Measurements from ENCODE around the gene OLFML1.

Gene OLFML1

DNA sequence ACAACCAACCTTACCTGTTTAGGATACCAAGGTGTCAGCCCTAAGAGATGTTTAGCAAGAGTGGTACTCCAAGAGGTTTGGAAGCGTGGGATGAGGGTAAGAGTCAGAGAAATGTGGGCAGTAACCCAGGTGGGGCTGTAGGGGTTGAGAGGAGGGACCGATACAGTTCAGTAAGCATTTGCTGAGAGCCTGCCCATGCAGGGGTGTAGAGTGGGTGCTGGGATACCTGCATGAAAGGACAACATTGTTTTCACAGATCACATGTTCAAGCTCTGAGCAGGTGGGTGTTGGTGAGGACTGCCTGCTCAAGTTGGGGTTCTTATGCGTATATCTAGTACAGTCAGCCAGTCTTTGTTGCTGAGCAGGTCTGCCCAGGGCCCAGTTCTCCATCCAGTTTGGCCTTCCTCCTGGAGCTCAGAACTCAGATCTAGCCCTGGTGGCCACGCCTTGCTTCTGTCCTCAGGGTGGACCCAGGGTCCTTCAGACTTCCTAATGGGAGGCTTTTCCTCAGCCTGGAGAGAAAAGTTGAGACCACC lies 43.3 kb downstream of the OLFML1 start:
- H3K9me3 ChIP-seq (ENCODE audit: control insufficient read depth, low read length): no peaks in the 10 kb centered on the region
- WGBS, 2 experiments: 93 to 94% methylated on average over 4 of the region's 4 CpGs
- H3K36me3 ChIP-seq (ENCODE audit: control insufficient read depth, insufficient read depth, low read length): no peaks in the 10 kb centered on the region

DNA sequence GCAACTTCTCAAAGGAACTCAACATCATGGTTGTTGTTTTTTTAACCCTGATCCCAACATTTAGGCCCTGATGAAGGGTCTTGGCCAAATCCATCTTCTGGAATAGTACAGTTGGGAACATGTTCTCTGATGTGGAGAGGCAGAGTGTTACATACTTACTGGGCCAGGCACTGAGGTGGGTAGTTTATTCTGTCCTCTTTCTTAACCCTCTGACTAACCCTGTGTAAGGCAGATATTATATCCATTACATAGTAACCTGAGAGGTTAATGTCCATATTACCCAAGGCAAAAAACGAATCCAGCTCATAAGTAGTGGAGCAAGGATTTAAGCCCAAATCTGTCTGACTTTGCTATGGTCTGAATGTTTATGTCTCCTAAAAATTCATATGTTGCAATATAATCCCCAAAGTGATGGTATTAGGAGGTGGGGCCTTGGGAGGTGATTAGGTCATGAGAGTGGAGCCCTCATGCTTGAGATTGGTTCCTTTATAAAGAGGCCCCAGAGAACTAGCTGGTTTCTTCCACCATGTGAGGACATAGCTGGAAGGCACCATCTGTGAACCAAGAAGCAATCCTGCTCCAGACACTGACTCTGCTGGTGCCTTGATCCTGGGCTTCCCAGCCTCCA lies 44.8 kb downstream of the OLFML1 start:
- 86 to 100% methylated on average over 1 of the region's 1 CpG for WGBS, 2 experiments
- Histone ChIP-seq H3K27ac (ENCODE audit: insufficient read depth, low read depth, low read length, poor library complexity, severe bottlenecking) (no peak overlapping the region), H3K36me3 (ENCODE audit: control insufficient read depth, insufficient read depth, low read length) (no peaks in the 10 kb centered on the region), H3K27me3 (ENCODE audit: control insufficient read depth, insufficient read depth, low read length, poor library complexity, severe bottlenecking) (no peaks in the 10 kb centered on the region), H3K4me1 (ENCODE audit: control insufficient read depth, insufficient read depth, low read length) (no peaks in the 10 kb centered on the region), H3K9me3 (ENCODE audit: control insufficient read depth, low read length) (no peaks in the 10 kb centered on the region), H3K4me3 (ENCODE audit: insufficient read depth, low read depth, low read length) (no peak overlapping the region)

More for the DNA sequence above, 43.3 kb downstream of the OLFML1 start:
- no peaks in the 10 kb centered on the region for H3K27me3 ChIP-seq (ENCODE audit: control insufficient read depth, insufficient read depth, low read length, poor library complexity, severe bottlenecking)
- no peak overlapping the region for H3K4me3 ChIP-seq (ENCODE audit: insufficient read depth, low read depth, low read length)
- H3K27ac ChIP-seq (ENCODE audit: insufficient read depth, low read depth, low read length, poor library complexity, severe bottlenecking): no peak overlapping the region
- H3K4me1 ChIP-seq (ENCODE audit: control insufficient read depth, insufficient read depth, low read length): no peaks in the 10 kb centered on the region

DNA sequence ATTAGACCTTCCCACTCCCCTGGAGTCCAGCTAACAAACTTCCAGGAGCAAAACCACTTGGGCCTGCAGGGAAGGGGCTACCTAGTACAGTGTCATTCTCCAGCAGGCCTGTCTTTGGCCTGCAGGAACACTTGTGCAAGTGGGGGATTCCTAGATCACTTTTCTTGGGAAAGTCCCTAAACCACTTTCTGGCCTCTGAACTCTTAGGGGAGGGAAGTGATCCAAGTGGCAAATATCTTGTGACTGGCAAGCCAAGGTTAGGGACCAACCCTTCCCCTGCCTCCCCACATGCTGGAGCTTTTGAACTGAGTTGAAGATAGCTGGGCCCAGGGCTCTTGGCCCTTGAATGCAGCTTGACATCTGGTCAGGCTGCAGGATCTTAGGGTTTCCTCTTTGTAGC lies 45.7 kb downstream of the OLFML1 start:
- no peaks in the 10 kb centered on the region for H3K4me1 ChIP-seq (ENCODE audit: control insufficient read depth, insufficient read depth, low read length)
- no peak overlapping the region for H3K27ac ChIP-seq (ENCODE audit: insufficient read depth, low read depth, low read length, poor library complexity, severe bottlenecking)
- H3K27me3 ChIP-seq (ENCODE audit: control insufficient read depth, insufficient read depth, low read length, poor library complexity, severe bottlenecking): no peaks in the 10 kb centered on the region
- no peak overlapping the region for H3K4me3 ChIP-seq (ENCODE audit: insufficient read depth, low read depth, low read length)
- no peaks in the 10 kb centered on the region for H3K36me3 ChIP-seq (ENCODE audit: control insufficient read depth, insufficient read depth, low read length)
- no peaks in the 10 kb centered on the region for H3K9me3 ChIP-seq (ENCODE audit: control insufficient read depth, low read length)

DNA sequence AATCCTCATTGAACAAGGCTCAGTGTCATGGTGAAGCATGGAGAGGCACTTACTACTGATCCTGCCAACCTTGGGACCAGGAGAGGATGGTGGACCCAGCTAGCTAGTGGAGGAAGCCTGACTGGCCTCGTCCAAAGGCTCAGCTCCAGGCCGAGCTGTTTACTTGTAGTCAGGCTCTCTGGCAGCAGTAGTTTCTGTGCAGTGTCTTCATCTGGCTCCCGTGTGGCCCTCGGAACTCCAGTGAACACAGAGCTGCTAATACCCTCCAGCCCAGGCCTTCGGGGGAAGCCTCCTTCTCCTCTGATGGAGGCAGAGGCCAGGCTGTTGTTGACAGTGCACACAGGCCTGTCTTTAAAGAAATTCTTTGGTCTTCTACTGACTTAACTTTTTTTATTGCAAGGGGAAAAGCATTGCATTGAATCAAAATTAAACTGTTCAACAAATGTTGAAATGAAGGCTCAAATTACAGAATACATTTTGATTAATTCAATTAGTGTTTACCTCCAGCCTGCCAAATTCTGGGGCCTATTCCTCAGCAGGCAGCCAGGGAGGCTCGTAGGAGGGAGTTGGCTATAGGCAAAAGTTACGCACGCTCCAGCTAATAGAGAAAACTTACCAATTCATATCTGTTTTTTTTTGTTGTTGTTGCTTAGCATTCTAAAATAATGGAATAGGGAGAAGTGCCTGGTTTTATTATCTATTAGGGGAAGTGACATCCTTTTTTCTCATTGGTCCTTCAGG lies 47.3 kb downstream of the OLFML1 start:
- 85 to 86% methylated on average over 8 of the region's 8 CpGs for WGBS, 2 experiments

DNA sequence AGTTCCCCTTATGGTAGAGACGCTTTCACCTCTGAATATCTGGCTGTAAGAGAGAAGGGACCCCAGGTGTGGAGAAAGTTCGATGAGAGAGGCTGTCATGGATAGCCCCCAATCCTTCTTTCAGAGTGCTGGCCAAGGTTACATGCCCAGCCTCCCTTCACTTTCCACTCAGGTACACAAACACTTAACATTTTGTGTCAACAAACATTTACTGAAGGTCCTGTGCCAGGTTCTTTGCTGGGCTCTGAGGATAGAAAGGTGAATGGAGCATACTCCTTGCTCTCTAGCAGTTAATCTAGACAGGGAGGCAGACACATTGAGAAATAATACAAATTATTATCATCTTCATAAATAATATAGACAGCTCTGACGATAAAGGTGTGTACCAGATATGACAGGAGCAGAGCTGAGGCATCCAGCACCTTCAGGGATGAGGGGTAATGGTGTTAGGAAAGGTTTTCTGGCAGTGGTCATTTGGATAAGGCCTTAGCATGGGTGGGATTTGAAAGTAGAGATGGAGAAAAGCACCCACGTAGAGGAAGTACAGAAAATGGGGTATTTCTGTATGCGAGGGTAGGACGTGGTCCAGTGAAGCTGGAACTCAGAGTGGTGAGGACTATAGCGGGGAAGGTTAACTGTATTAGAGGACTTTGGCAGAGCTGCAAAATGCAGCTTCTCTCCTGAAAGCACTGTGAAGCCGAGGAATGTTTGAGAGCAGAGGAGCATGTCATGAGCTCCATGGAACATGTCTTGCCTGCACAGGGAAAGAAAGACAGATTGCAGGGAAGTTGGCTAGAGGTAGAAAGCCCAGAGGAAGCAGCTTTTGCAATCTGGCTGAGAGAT lies 48.1 kb downstream of the OLFML1 start:
- no peaks in the 10 kb centered on the region for H3K4me1 ChIP-seq (ENCODE audit: control insufficient read depth, insufficient read depth, low read length)
- WGBS, 2 experiments: 91 to 96% methylated on average over 8 of the region's 8 CpGs
- H3K27ac ChIP-seq (ENCODE audit: insufficient read depth, low read depth, low read length, poor library complexity, severe bottlenecking): no peak overlapping the region
- H3K9me3 ChIP-seq (ENCODE audit: control insufficient read depth, low read length): no peaks in the 10 kb centered on the region
- H3K4me3 ChIP-seq (ENCODE audit: insufficient read depth, low read depth, low read length): no peak overlapping the region
- no peaks in the 10 kb centered on the region for H3K36me3 ChIP-seq (ENCODE audit: control insufficient read depth, insufficient read depth, low read length)
- no peaks in the 10 kb centered on the region for H3K27me3 ChIP-seq (ENCODE audit: control insufficient read depth, insufficient read depth, low read length, poor library complexity, severe bottlenecking)

More for the DNA sequence above, 47.3 kb downstream of the OLFML1 start:
- no peaks in the 10 kb centered on the region for H3K4me1 ChIP-seq (ENCODE audit: control insufficient read depth, insufficient read depth, low read length)
- H3K27ac ChIP-seq (ENCODE audit: insufficient read depth, low read depth, low read length, poor library complexity, severe bottlenecking): no peak overlapping the region
- H3K27me3 ChIP-seq (ENCODE audit: control insufficient read depth, insufficient read depth, low read length, poor library complexity, severe bottlenecking): no peaks in the 10 kb centered on the region
- H3K9me3 ChIP-seq (ENCODE audit: control insufficient read depth, low read length): no peaks in the 10 kb centered on the region
- H3K4me3 ChIP-seq (ENCODE audit: insufficient read depth, low read depth, low read length): no peak overlapping the region
- H3K36me3 ChIP-seq (ENCODE audit: control insufficient read depth, insufficient read depth, low read length): no peaks in the 10 kb centered on the region

DNA sequence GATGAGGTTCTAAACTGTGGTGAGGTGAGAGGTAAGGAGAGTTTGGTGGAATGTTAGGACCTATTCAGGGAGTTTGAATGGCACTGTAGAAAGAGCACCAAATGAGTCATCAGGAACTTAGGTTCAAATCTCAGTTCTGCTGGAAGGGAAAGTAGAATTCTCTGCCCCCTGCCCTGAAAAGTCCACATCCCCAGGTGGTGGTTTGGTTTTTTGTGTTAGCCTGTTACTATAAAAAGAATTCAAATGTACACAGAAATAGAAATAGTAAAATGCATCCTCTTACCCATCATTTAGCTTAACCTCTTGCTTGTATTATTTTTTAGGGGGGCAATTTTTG lies 48.7 kb downstream of the OLFML1 start:
- Histone ChIP-seq H3K27ac (ENCODE audit: insufficient read depth, low read depth, low read length, poor library complexity, severe bottlenecking) (no peak overlapping the region), H3K9me3 (ENCODE audit: control insufficient read depth, low read length) (no peaks in the 10 kb centered on the region), H3K4me3 (ENCODE audit: insufficient read depth, low read depth, low read length) (no peak overlapping the region), H3K27me3 (ENCODE audit: control insufficient read depth, insufficient read depth, low read length, poor library complexity, severe bottlenecking) (no peaks in the 10 kb centered on the region), H3K36me3 (ENCODE audit: control insufficient read depth, insufficient read depth, low read length) (no peaks in the 10 kb centered on the region), H3K4me1 (ENCODE audit: control insufficient read depth, insufficient read depth, low read length) (no peaks in the 10 kb centered on the region)

DNA sequence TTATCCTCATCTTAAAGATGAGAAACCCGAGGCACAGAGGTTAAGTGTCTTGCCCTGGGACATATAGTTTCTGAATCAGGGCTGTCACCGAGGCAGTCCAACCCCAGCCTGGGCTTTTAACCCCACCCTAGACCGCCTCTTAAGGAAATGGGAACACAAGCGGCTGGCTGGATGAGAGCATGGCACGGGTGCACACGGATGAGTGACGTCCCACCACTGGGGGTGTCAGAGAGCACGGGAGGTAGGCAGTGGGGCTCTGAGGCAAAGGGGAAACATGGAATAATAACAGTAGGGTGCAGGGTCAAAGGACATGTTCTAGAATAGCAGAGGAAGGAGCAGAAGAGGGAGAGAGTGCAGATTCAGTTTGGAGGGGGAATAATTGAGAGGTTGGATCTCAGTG lies 50.8 kb downstream of the OLFML1 start:
- H3K4me3 ChIP-seq (ENCODE audit: insufficient read depth, low read depth, low read length): no peak overlapping the region
- no peaks in the 10 kb centered on the region for H3K4me1 ChIP-seq (ENCODE audit: control insufficient read depth, insufficient read depth, low read length)
- H3K36me3 ChIP-seq (ENCODE audit: control insufficient read depth, insufficient read depth, low read length): no peaks in the 10 kb centered on the region
- H3K27ac ChIP-seq (ENCODE audit: insufficient read depth, low read depth, low read length, poor library complexity, severe bottlenecking): no peak overlapping the region
- 45 to 46% methylated on average over 8 of the region's 8 CpGs for WGBS, 2 experiments
- H3K9me3 ChIP-seq (ENCODE audit: control insufficient read depth, low read length): no peaks in the 10 kb centered on the region
- H3K27me3 ChIP-seq (ENCODE audit: control insufficient read depth, insufficient read depth, low read length, poor library complexity, severe bottlenecking): no peaks in the 10 kb centered on the region

DNA sequence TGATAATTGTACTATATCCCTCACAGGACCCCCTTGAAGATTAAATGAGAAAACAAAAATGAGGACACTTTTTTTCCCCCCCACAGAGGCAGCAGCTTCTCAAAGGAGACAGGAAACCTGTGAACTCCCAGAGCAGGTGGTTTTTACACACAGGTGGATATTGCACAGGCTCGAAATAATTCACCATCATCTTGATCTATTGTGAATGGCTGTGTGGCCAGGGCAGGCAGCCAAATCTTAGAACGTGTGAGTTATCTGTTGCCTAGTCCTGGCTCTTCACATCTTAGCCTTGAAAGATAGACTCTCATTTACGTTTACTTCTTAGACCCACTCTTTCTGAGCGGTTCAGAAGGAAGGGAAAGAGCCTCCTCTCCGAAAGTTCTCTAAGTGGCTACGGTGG lies 52.0 kb downstream of the OLFML1 start:
- Histone ChIP-seq H3K36me3 (ENCODE audit: control insufficient read depth, insufficient read depth, low read length) (no peaks in the 10 kb centered on the region), H3K4me3 (ENCODE audit: insufficient read depth, low read depth, low read length) (no peak overlapping the region), H3K9me3 (ENCODE audit: control insufficient read depth, low read length) (no peaks in the 10 kb centered on the region), H3K27ac (ENCODE audit: insufficient read depth, low read depth, low read length, poor library complexity, severe bottlenecking) (no peak overlapping the region), H3K27me3 (ENCODE audit: control insufficient read depth, insufficient read depth, low read length, poor library complexity, severe bottlenecking) (no peaks in the 10 kb centered on the region), H3K4me1 (ENCODE audit: control insufficient read depth, insufficient read depth, low read length) (no peaks in the 10 kb centered on the region)
- 91 to 92% methylated on average over 6 of the region's 6 CpGs for WGBS, 2 experiments

- Histone ChIP-seq H3K36me3 (ENCODE audit: control insufficient read depth, insufficient read depth, low read length) (no peaks in the 10 kb centered on the region), H3K4me3 (ENCODE audit: insufficient read depth, low read depth, low read length) (no peak overlapping the region), H3K27me3 (ENCODE audit: control insufficient read depth, insufficient read depth, low read length, poor library complexity, severe bottlenecking) (no peaks in the 10 kb centered on the region), H3K9me3 (ENCODE audit: control insufficient read depth, low read length) (no peaks in the 10 kb centered on the region), H3K27ac (ENCODE audit: insufficient read depth, low read depth, low read length, poor library complexity, severe bottlenecking) (no peak overlapping the region), H3K4me1 (ENCODE audit: control insufficient read depth, insufficient read depth, low read length) (no peaks in the 10 kb centered on the region)
- 94 to 95% methylated on average over 8 of the region's 8 CpGs for WGBS, 2 experiments
Measured at GRCh38 chr11:7538031-7538430, 52.7 kb downstream of the OLFML1 start.
